GM18907 (cell line): ENCODE results near the gene BUB1B.

ENCODE experiments used
- ATAC-seq: cut with Tn5 transposase; IDR thresholded peaks from one replicate; pipeline ENCODE4 v1.9.1; 2021; ENCODE audit warnings: mild to moderate bottlenecking, moderate library complexity; ENCODE audit not compliant: unreplicated experiment

BUB1B gene

DNA sequence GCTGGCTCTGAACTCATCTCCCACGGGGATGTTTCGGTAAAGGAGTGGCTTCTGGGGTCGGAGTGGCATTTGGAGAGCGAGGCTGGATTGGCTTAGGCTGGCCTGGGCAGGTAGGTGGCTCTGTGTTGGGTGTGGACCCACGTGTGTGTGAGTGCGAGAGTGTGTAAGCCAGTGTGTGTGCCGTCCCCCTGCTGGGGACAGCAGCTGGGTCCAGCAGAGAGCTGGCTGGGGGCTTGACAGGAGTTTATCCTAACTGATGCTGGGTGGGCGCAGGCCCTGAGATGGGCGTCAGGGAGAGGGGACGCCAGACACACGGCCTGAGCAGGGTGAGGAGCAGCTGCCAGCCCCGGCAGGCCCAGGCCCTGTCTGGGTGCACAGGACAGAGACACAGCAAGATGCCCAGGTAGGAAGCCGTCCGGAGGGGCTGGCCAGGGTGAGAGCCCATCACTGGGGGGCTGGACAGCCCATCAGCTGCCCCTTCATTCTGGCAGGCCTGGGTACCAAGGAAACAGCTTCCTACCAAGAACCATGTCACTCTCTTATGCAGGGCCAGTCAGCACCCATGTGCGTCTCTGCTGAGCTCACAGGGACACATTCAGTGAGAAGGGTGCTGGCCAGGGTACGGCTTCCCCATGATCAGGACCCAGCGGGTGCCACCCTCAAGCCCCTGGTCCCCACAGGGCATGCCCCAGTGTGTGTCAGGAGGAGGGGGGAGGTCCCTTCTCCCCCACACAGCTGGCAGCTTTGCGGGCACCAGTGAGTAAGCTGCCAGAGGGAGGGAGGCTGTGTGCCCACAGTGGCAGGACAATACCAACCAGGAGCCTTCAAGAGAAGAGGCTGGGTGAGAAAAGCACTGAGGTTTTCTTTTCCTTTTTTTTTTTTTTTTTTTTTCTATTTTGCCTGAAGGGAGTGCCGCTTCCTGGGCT, 79.1 kb downstream of the BUB1B start:
- ATAC-seq = no peak

GRCh38 chr15:40240619-40241221, 79.9 kb downstream of the BUB1B start:
- no peak for ATAC-seq

GRCh38 chr15:40241269-40242212, 80.7 kb downstream of the BUB1B start:
- no peak for ATAC-seq

DNA sequence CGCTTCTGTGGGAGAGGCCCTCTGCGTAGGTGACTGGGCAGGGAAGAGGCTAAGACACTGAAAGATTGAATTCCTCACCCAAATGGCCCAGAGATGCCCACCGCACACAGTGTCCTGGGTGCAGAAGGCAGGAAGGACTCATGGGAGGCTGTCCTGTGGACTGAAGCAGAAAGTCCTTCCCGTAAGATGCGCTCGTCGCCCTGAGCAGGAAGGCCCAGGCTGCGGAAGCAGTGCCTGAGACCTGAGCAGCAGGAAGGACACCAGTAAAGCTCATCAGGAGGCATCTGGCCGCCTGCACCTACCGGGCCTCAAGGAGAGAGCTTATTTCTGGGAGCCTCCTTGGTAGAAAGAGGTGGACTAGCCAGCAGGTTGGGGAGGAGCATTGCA, 81.3 kb downstream of the BUB1B start:
- ATAC-seq = no peak

DNA sequence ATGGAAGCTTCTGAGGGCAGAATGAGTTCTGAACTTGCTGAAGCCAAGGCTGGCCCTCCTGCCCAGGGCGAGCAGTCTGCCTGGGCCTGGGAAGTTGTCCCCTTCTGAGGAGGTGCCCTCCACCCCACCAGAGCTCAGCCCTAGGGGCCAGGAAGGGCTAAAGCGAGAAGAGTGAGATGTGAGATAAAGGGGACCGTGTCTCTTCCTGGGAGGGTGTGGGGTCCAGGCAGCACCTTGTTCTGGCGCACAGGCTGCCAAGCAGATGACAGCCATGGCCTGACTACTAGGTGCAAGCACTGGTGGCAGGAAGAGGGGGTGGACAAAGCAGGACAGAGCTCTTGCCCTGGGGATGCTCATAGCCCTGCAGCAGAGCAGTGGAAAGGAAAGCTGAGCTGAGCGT, 81.7 kb downstream of the BUB1B start:
- ATAC-seq = no peak

DNA sequence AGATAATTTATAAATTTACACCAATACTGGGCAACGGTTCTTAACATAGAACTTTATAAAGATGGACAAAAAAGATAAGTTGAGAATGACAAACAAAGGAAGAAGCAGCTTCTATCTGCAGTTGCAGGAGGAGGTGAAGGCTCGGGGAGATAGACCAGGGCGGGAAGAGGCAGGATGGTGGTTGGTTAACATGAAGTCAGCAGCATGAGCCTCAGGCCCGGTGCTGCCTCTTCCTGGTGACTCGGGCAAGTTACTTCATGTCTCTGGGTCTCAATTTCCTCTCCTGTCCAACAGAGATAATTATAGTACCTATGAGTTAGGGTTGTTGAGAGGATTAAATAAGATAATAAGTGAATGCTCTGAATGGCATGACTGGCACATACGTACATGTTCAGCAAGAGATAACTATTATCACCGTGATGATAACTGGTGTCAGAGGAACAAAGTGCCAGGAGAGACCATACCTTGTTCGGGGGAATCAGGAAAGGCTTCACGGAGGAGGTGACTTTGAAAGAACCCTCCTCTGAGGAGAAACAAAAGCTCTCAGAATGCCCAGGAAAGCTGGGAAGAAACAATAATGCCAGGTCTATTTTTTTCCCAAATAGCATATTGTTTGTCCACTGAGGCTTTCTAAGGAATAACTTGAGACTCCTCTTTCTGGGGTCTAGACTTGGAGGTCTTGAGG, 82.4 kb downstream of the BUB1B start:
- ATAC-seq = no peak

- no peak for ATAC-seq
Measured at GRCh38 chr15:40244961-40245523, 84.2 kb downstream of the BUB1B start.

GRCh38 chr15:40245666-40246450, 85.0 kb downstream of the BUB1B start:
- ATAC-seq = no peak

DNA sequence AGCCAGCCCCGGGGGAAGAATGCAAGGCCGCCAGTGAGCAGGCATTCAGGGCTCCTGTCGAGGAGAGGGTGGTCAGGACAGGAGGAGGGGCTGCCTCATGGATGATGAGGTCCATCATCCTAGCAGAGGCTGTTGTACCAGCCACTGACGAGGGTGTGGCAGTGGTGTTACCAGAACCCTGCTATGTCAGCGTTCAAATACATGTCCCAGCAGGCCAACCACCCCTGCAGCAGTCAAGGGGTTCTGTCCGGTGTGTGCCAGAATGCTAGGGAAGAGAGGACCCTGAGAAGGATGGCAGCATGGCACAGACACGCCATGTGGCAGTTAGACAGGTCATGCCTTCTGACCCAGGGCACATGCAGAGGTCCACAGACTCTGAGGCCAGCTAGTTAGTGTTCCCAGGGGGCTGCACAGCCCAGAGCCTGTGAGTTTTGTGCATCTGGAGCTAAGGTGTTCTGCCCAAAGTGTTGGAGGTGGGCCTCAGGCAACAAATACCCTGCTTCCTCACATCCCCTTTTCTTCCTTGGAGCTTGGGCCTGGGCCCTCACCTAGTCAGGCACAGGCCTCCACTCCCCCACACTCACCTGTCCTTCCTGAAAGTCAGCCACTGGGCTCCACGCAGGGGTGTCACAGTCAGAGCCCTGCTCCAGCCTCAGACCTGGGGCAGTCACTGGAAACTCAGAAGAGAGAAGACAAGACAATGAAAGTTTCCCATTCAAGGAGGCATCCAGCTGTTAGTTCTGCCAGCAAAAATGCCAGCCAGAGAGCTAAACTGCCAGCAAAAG, 85.8 kb downstream of the BUB1B start:
- no peak for ATAC-seq

- ATAC-seq = no peak
Measured at GRCh38 chr15:40247406-40247971, 86.6 kb downstream of the BUB1B start.

DNA sequence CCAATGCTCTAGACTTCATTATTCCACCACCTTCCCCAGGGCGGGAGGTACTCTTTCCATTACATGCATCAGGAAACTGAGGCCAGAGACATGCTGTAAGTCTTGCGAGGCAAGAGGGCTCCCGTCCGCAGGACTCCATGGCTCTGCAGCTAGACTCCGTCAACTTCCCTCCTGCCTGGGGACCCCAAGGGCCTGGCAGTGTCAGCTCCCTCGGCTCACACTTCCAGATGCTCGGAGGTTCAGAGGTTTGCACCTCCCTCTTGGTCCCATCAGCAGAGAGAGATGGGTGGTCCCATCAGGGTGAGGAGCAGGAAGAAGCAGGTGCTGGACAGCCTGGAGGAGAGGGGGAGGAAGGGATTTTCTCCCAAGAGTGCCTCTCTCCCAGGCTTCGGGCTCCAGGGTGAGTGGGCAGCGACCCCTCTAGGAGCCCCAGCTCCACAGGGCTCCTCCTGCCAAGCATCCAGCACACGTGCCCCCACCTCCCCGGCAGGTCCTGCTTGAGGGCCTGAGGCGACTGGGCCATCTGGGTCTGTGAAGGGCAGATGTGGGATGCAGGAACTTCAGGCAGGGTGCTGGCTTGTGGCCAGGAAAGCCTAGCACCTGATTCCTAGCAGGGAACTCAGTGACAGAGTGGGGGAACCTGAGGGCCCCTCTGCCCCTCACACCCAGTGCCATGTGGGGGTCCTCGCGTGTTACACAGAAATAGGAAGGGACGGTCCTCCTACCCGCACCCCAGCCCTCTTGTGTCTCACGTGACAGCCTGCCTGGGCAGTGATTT, 87.3 kb downstream of the BUB1B start:
- no peak for ATAC-seq

GRCh38 chr15:40249477-40250303, 88.8 kb downstream of the BUB1B start:
- no peak for ATAC-seq

GRCh38 chr15:40250304-40250656, 89.4 kb downstream of the BUB1B start:
- no peak for ATAC-seq

- no peak for ATAC-seq
Measured at GRCh38 chr15:40250771-40251483, 90.1 kb downstream of the BUB1B start.

DNA sequence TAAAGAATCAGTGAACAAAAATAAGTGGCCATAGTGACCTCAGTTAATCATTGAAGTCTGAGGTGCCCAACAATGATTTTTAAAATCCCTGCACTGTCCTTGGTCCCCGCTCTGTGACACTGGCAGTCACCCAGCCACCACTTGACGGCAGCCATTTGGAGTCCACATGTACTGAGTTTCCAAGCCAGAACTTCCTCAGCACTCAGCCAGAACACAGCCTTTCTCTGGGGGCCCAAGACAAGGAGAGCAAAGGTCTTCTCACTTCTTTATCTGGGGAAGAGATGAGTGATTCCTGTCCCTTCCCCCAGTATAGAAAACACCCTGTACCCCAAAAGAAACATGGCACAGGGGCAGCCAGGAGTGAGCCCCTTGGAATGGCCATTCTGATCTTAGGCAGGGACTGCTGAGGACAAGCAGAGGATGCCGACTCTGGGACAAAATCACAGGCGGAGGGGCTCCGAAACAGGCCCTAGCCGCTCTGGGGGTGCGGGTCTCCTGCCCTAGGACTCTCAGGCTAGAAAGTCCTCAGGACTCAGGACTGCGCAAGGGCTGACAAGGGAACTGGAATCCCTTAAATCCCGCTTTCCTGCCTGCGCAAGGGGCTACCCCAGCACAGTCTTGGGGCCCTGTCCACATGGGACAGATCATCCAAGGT, 90.7 kb downstream of the BUB1B start:
- ATAC-seq = no peak

GRCh38 chr15:40252141-40252437, 91.2 kb downstream of the BUB1B start:
- ATAC-seq = no peak
